ENCODE data around the gene FXN. TPM values are rescaled to one million over a fixed set of nuclear protein-coding genes. Genes with fewer than 3 reads are reported as not detected.

The FXN gene
- polyA plus RNA-seq, 1 of the 3 experiments (the other 2 are of a cell fraction) = 15.7 TPM

DNA sequence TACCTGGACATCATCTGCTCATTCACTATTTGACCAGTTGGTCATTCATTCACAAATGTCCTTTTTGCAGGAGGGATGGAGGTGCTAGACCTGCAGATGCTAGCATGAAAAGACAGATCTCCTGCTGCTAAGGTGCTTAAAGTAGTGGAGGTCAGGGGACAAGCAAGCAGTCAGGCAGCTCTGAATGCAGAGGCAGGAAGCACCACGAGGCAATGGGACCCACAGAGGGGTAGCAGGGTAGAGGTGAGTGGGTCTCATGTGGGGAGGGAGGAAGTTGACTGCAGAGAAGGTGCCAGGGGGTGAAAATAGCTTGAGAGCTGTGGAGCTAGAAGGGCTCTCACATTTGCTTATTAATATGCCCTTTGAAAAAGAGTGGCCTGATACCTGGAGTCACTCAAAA is 25.2 kb downstream of the FXN start:
- Histone ChIP-seq H3K79me2 (ENCODE audit: insufficient read depth) (no peaks in the 10 kb centered on the region), H2AFZ (ENCODE audit: low read depth) (no peak overlapping the region), H3K4me3 (ENCODE audit: low read depth in 2 of 2, low read length in 1 of 2) (no peak overlapping the region), H3K27ac (ENCODE audit: low read depth in 2 of 2, low read length in 1 of 2) (no peak overlapping the region), H3K4me2 (no peak overlapping the region), H3K9me3 (no peaks in the 10 kb centered on the region), H3F3A (replicated peaks; ENCODE audit: insufficient read depth) (no peaks in the 10 kb centered on the region), H3K4me1 (ENCODE audit: control insufficient read depth in 1 of 2, insufficient read depth in 2 of 2, low read depth in 1 of 2, low read length in 1 of 2) (no peaks in the 10 kb centered on the region), H3K9me2 (no peaks in the 10 kb centered on the region), H3K9ac (no peak overlapping the region), H3K27me3 (ENCODE audit: insufficient read depth) (no peaks in the 10 kb centered on the region), H4K20me1 (ENCODE audit: insufficient read depth) (no peaks in the 10 kb centered on the region), H3K36me3 (replicated peaks in 1 of 2; ENCODE audit: control insufficient read depth in 1 of 2, insufficient read depth in 2 of 2, low read length in 1 of 2) (peaks cover 2% of the 10 kb centered on the region in 2 experiments)
- no peak for TF ChIP-seq TAF1 (IDR thresholded peaks at IDR 0.05; ENCODE audit: borderline replicate concordance, low read depth, low read length)
- no peak for DNase-seq
- POLR2A ChIA-PET = no interaction called here
- CTCF ChIA-PET = interaction anchor here (1.9 to 14.2 kb wide), 2 partner anchors 114 to 132 kb away, joined by 4 to 241 read pairs; partner anchors contain the start of gene TJP2
- WGBS (ENCODE audit: low lambda C conversion rate) = 69% methylated on average over 1 of the region's 1 CpG

- no peak overlapping the region for H3K27ac ChIP-seq (ENCODE audit: low read depth in 2 of 2, low read length in 1 of 2)
- no peaks in the 10 kb centered on the region for H3K27me3 ChIP-seq (ENCODE audit: insufficient read depth)
- peaks cover 5 to 9% of the 10 kb centered on the region in 2 experiments for H3K36me3 ChIP-seq (replicated peaks in 1 of 2; ENCODE audit: control insufficient read depth in 1 of 2, insufficient read depth in 2 of 2, low read length in 1 of 2)
- H3K9me2 ChIP-seq = no peaks in the 10 kb centered on the region
- DNase-seq = no peak
- no peak overlapping the region for H3K4me2 ChIP-seq
- POLR2A ChIA-PET = no interaction called here
- no peak overlapping the region for H3K4me3 ChIP-seq (ENCODE audit: low read depth in 2 of 2, low read length in 1 of 2)
- no peaks in the 10 kb centered on the region for H3K9me3 ChIP-seq
- no peak for TF ChIP-seq EZH2phosphoT487 (IDR thresholded peaks at IDR 0.05; ENCODE audit: borderline replicate concordance, low read depth)
- TF ChIP-seq, protein P1, sequence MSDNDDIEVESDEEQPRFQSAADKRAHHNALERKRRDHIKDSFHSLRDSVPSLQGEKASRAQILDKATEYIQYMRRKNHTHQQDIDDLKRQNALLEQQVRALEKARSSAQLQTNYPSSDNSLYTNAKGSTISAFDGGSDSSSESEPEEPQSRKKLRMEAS (IDR thresholded peaks at IDR 0.05; ENCODE audit: low read depth) = no peak
- TF ChIP-seq ZBTB33 (IDR thresholded peaks at IDR 0.05; ENCODE audit: borderline replicate concordance, low read depth) = no peak
- TF ChIP-seq TCF12 (IDR thresholded peaks at IDR 0.05) = no peak
- no peak for TF ChIP-seq CHD2 (IDR thresholded peaks at IDR 0.05; ENCODE audit: low read length, partially characterized antibody)
- no peak for TF ChIP-seq JUND (IDR thresholded peaks at IDR 0.05)
- TF ChIP-seq RAD21 (IDR thresholded peaks at IDR 0.05; ENCODE audit: low read length) = no peak
- TF ChIP-seq, protein P2, sequence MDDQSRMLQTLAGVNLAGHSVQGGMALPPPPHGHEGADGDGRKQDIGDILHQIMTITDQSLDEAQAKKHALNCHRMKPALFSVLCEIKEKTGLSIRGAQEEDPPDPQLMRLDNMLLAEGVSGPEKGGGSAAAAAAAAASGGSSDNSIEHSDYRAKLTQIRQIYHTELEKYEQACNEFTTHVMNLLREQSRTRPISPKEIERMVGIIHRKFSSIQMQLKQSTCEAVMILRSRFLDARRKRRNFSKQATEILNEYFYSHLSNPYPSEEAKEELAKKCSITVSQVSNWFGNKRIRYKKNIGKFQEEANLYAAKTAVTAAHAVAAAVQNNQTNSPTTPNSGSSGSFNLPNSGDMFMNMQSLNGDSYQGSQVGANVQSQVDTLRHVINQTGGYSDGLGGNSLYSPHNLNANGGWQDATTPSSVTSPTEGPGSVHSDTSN (IDR thresholded peaks at IDR 0.05) = no peak
- TF ChIP-seq CTCF (IDR thresholded peaks at IDR 0.05) = no peak
- TF ChIP-seq, protein P3, sequence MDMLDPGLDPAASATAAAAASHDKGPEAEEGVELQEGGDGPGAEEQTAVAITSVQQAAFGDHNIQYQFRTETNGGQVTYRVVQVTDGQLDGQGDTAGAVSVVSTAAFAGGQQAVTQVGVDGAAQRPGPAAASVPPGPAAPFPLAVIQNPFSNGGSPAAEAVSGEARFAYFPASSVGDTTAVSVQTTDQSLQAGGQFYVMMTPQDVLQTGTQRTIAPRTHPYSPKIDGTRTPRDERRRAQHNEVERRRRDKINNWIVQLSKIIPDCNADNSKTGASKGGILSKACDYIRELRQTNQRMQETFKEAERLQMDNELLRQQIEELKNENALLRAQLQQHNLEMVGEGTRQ (IDR thresholded peaks at IDR 0.05; ENCODE audit: borderline replicate concordance, low read depth, low read length) = no peak
- no peak for TF ChIP-seq FOXJ3 (CRISPR knock-in tag; IDR thresholded peaks at IDR 0.05)
- H2AFZ ChIP-seq (ENCODE audit: low read depth) = no peak overlapping the region
- 97% methylated on average over 5 of the region's 5 CpGs for WGBS (ENCODE audit: low lambda C conversion rate)
- no peaks in the 10 kb centered on the region for H3K79me2 ChIP-seq (ENCODE audit: insufficient read depth)
- no peaks in the 10 kb centered on the region for H3F3A ChIP-seq (replicated peaks; ENCODE audit: insufficient read depth)
- H3K9ac ChIP-seq = no peak overlapping the region
- H3K4me1 ChIP-seq (ENCODE audit: control insufficient read depth in 1 of 2, insufficient read depth in 2 of 2, low read depth in 1 of 2, low read length in 1 of 2) = no peaks in the 10 kb centered on the region
- H4K20me1 ChIP-seq (ENCODE audit: insufficient read depth) = no peaks in the 10 kb centered on the region
- CTCF ChIA-PET = interaction anchor here (14.2 kb wide), 1 partner anchor 131 kb away, joined by 241 read pairs; no protein-coding TSS in a partner anchor
Observed at GRCh38 chr9:69062195-69062594, 26.6 kb downstream of the FXN start.
